HL-60/S4 treated with phorbol 12-myristate 13-acetate at 8.2 ng/mL for 4 days and 3 days (cell line): ENCODE data around the gene SPATA25.
"Not testable (repeated sequence)": the region's sequence is repeated elsewhere in the genome, so short reads cannot be mapped to it uniquely, and the experiment has no call there.

Experiments used
- in situ Hi-C: fragments of 300-500 bp; cut with MboI; formaldehyde crosslinking; loops from 2 replicates; pipeline ENCODE4 v1.15.0; 2022; ENCODE audit warnings: low sequenced_read_pairs

The SPATA25 gene

DNA sequence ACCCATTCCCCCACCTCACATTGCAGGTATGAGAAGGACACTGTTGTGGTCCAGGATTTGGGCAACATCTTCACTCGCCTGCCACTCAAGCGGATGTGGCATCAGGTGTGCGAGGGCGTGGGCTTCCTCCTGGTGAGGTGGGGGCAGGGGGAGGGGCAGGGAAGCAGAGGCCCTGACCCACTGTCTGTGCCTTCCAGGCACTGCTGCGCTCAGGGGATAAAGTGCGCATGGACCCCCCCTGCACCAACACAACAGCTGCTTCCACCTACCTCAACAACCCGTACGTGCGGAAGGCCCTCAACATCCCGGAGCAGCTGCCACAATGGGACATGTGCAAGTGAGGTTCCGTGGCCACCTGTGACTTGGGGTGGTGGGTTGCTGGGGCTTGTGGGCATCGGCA, 7.4 kb upstream of the SPATA25 start:
- in situ Hi-C loops: no loop called here

GRCh38 chr20:45893831-45894230, 6.4 kb upstream of the SPATA25 start:
- in situ Hi-C loops: no loop called here

DNA sequence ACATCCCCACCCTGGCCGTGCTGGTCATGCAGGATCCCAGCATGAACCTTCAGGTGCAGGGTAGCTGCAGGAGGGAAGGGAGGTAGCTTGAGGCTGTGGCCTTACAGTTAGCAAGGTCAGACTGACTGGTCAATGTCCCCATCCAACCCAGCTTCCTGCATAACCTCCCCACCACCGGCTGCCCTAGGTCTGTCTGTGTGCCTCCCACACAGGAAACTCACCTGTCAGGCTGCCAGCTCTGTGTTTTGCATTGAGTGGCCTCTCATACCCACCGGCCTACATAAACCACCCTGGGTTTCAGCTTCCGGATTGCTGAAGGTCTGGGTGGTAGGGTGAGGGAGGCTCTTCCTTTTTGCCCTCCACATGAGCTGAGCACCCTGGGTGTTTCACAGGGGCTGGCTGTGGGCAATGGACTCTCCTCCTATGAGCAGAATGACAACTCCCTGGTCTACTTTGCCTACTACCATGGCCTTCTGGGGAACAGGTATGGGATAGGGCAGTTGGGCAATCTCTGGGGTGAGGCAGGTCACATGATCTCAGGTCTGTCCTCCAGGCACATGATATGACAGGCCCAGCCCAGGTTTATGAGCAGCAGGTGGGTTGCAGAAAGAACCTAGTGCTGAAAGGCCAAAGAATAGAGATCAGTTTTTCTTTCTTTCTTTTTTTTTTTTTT, 5.5 kb upstream of the SPATA25 start:
- in situ Hi-C loops: no loop called here

DNA sequence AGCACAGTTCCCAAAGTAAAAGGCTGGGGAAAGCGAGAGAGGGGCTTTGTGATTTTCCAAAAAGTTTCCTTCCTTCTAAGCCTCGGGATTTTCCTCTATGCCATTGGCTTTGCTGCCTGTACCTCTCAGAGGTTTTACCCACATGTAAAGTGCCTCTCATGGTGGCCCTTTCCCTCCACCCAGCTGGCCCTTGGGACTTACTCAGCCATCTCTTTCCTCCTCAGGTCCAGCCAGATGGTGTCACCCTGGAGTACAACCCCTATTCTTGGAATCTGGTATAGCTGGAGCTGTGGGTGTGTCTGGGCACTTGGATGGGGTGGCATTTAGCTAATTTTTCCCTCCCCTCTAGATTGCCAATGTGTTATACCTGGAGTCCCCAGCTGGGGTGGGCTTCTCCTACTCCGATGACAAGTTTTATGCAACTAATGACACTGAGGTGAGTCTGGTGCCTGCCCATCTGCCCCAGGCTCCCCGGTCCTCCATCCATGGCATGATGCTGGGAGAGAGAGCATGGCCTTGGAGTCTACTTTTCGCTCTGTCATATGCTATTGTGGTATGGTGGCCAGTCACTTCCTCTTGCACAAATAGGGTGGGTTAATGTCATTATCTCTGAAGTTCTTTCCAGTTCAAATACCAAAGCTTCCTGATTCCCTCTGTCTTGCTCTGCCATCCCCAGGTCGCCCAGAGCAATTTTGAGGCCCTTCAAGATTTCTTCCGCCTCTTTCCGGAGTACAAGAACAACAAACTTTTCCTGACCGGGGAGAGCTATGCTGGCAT, 4.8 kb upstream of the SPATA25 start:
- in situ Hi-C loops: no loop called here

DNA sequence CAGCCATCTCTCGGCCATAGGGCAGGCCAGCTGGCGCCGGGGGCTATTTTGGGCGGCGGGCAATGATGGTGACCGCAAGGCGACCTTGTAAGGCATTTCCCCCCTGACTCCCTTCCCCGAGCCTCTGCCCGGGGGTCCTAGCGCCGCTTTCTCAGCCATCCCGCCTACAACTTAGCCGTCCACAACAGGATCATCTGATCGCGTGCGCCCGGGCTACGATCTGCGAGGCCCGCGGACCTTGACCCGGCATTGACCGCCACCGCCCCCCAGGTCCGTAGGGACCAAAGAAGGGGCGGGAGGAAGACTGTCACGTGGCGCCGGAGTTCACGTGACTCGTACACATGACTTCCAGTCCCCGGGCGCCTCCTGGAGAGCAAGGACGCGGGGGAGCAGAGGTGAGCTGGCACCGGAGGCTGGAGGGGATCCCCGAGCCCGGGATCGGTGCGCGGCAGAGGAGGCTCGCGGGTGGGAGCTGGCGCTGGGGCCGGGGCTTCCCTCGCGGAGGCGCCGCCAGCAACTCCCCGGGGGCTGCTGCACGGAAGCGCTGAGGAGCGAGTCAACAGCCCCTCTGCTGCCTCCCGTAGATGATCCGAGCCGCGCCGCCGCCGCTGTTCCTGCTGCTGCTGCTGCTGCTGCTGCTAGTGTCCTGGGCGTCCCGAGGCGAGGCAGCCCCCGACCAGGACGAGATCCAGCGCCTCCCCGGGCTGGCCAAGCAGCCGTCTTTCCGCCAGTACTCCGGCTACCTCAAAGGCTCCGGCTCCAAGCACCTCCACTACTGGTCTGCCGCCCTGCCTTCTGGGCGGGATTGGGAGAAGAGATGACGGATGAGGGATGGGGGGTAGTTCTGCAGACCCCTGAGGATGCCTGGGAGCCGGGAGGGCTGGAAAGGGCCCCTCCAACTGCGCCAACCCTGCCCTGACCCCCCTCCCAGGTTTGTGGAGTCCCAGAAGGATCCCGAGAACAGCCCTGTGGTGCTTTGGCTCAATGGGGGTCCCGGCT, 3.9 kb upstream of the SPATA25 start, which contains the start of the genes CTSA and NEURL2:
TSS of gene CTSA (plus strand) at position 351 of the 999 bp plus-strand sequence. CDS start at position 585, 234 bp downstream.
TSS of gene NEURL2 (minus strand) at position 224 of the 999 bp plus-strand sequence. CDS start at position 7, 217 bp downstream.
- in situ Hi-C loops: no loop called here

DNA sequence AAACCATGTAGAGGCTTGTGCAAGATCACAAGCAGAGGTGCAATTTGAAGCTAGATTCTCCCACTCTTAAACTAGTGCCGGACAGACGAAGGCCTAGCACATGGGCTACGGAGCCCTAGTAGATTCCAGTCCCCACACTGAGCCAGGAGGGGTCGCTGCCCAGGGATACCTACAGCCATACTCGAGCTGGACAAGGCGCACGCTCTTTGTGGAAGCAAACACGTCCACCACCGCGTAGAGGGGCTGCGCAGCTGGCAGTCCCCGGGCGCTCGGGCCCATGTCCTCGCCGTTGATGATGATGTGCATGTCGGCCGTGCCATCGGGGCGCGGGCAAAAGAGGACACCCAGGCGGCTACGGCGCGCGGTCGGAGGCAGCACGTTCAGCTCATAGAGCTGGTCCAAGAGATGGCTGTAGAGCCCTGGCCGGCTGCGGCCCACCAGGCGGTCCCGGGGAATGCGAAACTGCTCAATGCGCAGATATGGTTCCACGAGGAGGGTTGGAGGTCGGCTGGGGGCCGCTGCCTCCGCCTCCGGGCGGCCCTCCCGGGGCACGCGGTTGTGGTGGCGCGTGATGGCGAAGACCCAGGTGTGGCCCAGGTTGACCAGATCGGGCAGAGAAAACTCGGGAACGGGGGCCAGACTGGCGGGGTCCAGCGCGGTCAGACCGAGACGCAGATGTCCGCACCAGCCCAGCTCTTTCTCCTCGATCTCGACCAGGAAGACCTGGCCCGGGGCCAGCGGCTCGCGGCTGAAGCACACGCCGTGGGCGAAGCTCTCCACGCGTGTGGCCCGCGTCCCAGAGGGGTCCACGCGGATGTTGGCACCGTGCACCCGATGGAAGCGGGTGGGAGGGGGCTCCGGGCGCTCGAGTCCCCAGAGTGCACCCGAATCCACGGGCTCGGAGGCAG, 2.9 kb upstream of the SPATA25 start:
- in situ Hi-C loops: no loop called here

GRCh38 chr20:45888681-45889080, 1.3 kb upstream of the SPATA25 start:
- in situ Hi-C loops: no loop called here

DNA sequence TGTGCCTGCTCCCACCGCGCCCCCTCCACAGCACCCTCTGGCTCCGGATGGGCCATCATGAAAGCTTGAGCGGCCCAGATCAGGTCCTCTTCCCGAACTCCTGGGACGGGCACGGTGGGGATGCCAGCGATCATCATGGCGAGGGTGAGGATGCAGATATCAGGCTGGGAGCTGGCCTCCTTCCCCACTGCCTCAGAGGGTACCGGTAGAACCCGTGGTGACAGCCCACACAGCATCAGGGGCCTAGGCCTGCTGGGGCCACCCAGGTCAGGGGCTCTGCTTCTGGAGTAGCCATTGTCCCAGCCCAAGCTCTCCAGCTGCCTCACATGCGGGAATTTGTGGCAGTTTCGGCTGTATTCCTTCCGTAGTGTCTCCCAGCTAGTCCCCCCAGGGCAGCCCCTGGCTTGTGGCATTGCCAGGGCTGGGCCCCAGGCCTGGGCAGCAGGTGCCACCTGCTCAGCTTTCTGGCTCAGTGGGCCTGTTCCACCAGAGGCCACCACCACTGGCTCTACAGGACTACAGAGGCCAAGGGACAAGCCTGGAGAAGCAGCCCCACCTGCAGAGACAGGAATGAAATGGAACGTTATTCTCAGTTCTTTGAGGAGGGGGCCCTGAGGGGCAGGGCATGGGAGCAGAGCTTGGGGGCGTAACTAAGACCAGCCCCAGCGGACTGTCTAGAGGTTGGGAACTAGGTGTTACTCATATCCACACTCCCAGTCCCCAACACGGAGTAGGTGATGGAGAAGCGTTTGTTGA, 654 bp downstream of the SPATA25 start:
- in situ Hi-C loops: no loop called here

GRCh38 chr20:45883100-45883469, 4.3 kb downstream of the SPATA25 start:
- in situ Hi-C loops: no loop called here

DNA sequence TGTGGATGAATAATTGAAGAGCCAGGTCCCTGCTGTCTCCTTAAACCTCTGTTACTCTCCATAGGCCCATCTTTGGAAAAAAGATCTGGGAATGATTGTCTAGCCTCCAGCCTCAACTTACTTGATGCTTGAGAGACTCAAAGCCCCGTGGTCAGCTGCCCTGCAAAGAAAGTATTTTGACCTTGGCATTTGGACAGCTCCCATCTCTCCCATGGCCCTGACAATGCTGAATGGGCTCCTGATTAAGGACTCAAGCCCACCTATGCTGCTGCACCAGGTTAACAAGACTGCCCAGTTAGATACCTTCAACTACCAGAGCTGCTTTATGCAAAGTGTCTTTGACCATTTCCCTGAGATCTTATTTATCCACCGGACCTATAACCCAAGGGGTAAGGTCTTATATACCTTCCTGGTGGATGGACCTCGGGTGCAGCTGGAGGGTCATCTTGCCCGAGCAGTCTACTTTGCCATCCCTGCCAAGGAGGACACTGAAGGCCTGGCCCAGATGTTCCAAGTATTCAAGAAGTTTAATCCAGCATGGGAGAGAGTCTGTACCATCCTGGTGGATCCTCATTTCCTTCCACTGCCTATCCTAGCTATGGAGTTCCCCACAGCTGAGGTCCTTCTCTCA, 4.8 kb downstream of the SPATA25 start:
- in situ Hi-C loops: no loop called here

DNA sequence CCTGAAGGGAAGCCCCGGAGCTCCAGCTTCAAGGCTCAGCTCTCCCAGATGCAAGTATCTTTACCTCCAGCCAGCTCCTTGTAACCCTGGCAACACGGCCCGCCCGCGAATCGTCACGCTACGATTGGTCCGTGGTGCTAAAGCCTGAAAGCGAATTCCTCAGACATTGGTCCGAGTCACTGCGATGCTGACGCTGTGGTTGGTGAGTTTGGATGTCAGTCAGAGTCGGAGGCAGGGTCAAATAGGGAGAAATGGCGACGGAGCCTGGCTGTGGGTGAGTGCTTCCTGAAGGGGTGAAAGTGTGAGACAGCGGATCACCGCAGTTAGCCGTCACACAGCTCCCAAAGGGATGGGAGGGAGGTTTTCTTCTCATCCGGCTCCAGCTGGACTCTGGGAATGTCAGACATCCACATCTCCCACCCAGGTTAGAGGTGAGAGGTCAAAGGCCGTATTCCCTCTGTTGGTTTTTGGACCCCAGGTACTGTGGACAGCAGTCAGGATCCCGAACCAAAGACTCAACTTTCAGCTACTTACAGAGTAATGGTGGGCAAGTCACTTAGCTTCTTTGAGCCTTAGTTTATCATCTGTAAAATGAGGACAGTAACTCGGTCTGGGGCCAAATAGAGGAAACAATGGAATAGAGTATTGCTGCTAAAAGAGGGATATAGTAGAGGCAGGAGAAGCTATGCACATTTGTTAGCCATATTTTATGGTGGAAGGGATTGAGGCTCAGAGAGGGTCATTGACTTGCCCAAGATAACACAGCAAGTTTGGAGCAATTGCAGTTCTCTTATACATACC, 6.2 kb downstream of the SPATA25 start, which contains the start of gene ZSWIM1:
TSS of gene ZSWIM1 (plus strand) at position 240 of the 801 bp plus-strand sequence. CDS start 1,366 bp downstream, outside the sequence.
- in situ Hi-C loops: no loop called here

DNA sequence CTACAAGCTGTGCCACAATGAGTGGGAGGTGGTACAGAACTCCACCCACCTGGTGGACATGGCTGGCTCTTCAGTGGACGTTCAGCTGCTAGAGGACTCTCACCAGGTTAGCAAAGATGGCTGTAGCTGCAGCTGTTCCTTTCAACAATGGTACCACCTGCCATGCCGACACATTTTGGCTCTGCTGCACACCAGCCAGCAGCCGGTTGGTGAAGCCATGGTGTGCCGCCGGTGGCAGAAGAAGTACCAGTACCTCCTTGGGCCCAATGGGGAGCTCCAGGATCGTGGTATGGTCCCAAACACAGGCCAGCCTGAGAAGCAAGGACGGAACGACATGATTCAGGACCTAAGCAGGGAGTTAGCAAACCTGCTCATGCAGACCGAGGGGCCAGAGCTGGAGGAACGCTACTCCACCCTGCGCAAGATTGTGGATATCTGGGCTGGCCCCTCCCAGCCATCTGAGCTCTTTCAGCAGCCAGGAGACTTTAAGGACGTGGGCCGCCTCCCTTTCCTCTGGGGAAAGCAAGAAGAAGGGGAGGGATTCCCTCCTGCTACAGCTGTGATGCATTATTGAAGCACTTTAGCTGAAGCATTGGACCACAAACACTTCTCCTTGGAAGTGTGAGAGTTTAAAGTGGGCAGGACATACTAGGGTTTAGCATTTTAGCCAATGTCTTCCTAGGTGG, 9.2 kb downstream of the SPATA25 start:
- in situ Hi-C loops: no loop called here

GRCh38 chr20:45874576-45874975, 12.8 kb downstream of the SPATA25 start:
- in situ Hi-C loops: no loop called here

GRCh38 chr20:45874104-45874481, 13.3 kb downstream of the SPATA25 start:
- in situ Hi-C loops: not testable (repeated sequence)

DNA sequence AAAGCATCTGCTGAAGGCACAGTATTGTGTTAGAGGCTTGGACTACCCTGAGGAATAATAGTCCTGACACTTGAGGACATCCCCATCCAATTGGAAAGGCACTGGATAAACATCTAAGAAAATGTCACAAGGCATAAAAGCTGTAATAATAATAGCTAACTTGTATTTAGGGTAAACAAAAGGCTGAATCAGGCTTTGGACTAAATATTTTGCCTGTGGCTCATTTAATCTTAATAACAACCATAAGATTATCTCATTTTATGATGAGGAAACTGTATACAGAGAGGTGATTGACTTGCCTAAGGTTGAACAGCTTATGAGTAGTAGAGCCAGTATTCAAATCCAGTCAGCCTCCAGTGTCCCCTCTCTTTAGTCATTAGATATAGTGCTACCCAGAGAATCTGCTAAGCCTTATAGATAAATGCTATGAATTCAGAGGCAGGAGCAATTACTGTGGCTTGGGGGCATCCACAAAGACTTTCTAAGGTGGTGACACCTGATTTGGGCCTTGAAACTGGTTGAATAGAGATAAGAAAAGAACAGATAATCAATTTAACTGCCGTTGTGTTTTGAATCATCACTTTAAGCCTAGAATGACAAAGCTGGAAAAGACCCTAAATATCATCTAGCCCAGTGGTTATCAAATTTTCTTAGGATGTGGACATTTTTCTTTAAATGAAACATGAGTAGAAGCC, 13.9 kb downstream of the SPATA25 start:
- in situ Hi-C loops: no loop called here

- in situ Hi-C loops: no loop called here
Observed at GRCh38 chr20:45872626-45873025, 14.8 kb downstream of the SPATA25 start.

- in situ Hi-C loops: no loop called here
Observed at GRCh38 chr20:45867819-45868176, 19.6 kb downstream of the SPATA25 start.
